RWPE1 (cell line): Measurements from ENCODE around the gene PDE4B.
"Not testable (repeated sequence)": the region's sequence is repeated elsewhere in the genome, so short reads cannot be mapped to it uniquely, and the experiment has no call there.

ENCODE experiments used
- CTCF ChIA-PET: fragments of 350-600 bp; sonication (Branson Sonifier 250); formaldehyde crosslinking; extraction: SDS; loops from one replicate; lab custom pipeline; 2021; lab: Yijun Ruan, JAX
- POLR2A ChIA-PET: fragments of 400-600 bp; formaldehyde crosslinking; extraction: SDS; loops from one replicate; lab custom pipeline; 2020; ENCODE audit warnings: antibody characterized with exemption; ENCODE audit not compliant: low non-redundant PET; lab: Yijun Ruan, JAX
- DNase-seq: peaks from one replicate; pipeline ENCODE4 v3.0.0; 2012; ENCODE audit warnings: low spot score
- H3K27ac ChIP-seq: fragments of 450-650 bp; 2 replicates; pipeline ENCODE4 v1.5.1; 2017
- CTCF ChIP-seq: fragments of 450-650 bp; conservative IDR thresholded peaks from 2 replicates; pipeline ENCODE4 v1.5.1; 2017; ENCODE audit warnings: low read depth, mild to moderate bottlenecking

Gene PDE4B

GRCh38 chr1:66124670-66125069, 332.0 kb downstream of the PDE4B start:
- ChIA-PET CTCF (interaction anchor here (0.7 kb wide), 1 partner anchor 269 kb away, joined by 3 read pairs; no protein-coding TSS in a partner anchor), POLR2A (no interaction called here)
- TF ChIP-seq CTCF: no peak
- DNase-seq: no peak
- H3K27ac ChIP-seq: no peak overlapping the region

- DNase-seq, POLR2A ChIA-PET, H3K27ac ChIP-seq: not testable (repeated sequence)
- CTCF ChIA-PET: interaction anchor here (0.7 kb wide), 1 partner anchor 111 kb away, joined by 3 read pairs; no protein-coding TSS in a partner anchor
These were observed 335.9 kb downstream of the PDE4B start for GRCh38 chr1:66128641-66129040.

GRCh38 chr1:66132324-66132723, 339.6 kb downstream of the PDE4B start:
- DNase-seq: no peak
- POLR2A ChIA-PET: no interaction called here
- TF ChIP-seq CTCF: no peak
- no peak overlapping the region for H3K27ac ChIP-seq
- CTCF ChIA-PET: no interaction called here

GRCh38 chr1:66134004-66134403, 341.3 kb downstream of the PDE4B start:
- H3K27ac ChIP-seq: no peak overlapping the region
- CTCF ChIA-PET: no interaction called here
- DNase-seq: no peak
- POLR2A ChIA-PET: no interaction called here
- no peak for TF ChIP-seq CTCF

GRCh38 chr1:66135161-66135560, 342.5 kb downstream of the PDE4B start:
- CTCF ChIA-PET: no interaction called here
- no peak for TF ChIP-seq CTCF
- POLR2A ChIA-PET: no interaction called here
- H3K27ac ChIP-seq: no peak overlapping the region
- DNase-seq: no peak

- H3K27ac ChIP-seq, POLR2A ChIA-PET, DNase-seq, CTCF ChIA-PET: not testable (repeated sequence)
These were observed 343.7 kb downstream of the PDE4B start for GRCh38 chr1:66136423-66136822.

- POLR2A ChIA-PET: no interaction called here
- H3K27ac ChIP-seq: no peak overlapping the region
- no peak for TF ChIP-seq CTCF
- CTCF ChIA-PET: no interaction called here
- no peak for DNase-seq
These were observed 344.5 kb downstream of the PDE4B start for GRCh38 chr1:66137235-66137634.

GRCh38 chr1:66138613-66139012, 345.9 kb downstream of the PDE4B start:
- CTCF ChIA-PET: interaction anchor here (0.7 kb wide), 1 partner anchor 52 kb away, joined by 4 read pairs; no protein-coding TSS in a partner anchor

More at GRCh38 chr1:66138613-66139012, 345.9 kb downstream of the PDE4B start:
- H3K27ac ChIP-seq: no peak overlapping the region
- DNase-seq: no peak
- no peak for TF ChIP-seq CTCF
- POLR2A ChIA-PET: no interaction called here
